Loucy (cell line): ENCODE results near the gene NPR3.

Experiments
- H2AFZ ChIP-seq: fragments of 200-600 bp; sonication (generic); 2 replicates; pipeline ENCODE4 v1.6.0; 2016; ENCODE audit warnings: antibody characterized with exemption, mild to moderate bottlenecking, low read length, moderate library complexity
- H3F3A ChIP-seq: fragments of 200-600 bp; 2 replicates; pipeline ENCODE4 v1.6.0; 2016; ENCODE audit warnings: antibody characterized with exemption, low read depth, mild to moderate bottlenecking
- H3K27me3 ChIP-seq: fragments of 200-600 bp; sonication (generic); 2 replicates; pipeline ENCODE4 v1.6.1; 2014; ENCODE audit warnings: low read length, mild to moderate bottlenecking; ENCODE audit not compliant: insufficient read depth, poor library complexity, severe bottlenecking
- H3K36me3 ChIP-seq: fragments of 200-600 bp; sonication (generic); 2 replicates; pipeline ENCODE4 v1.6.1; 2016; ENCODE audit warnings: low read length; ENCODE audit not compliant: insufficient read depth
- H3K4me1 ChIP-seq: fragments of 200-600 bp; sonication (generic); 2 replicates; pipeline ENCODE4 v1.5.1; 2014; ENCODE audit warnings: low read length, mild to moderate bottlenecking; ENCODE audit not compliant: insufficient read depth, poor library complexity, severe bottlenecking
- H3K4me2 ChIP-seq: fragments of 200-600 bp; sonication (generic); 2 replicates; pipeline ENCODE4 v1.6.0; 2014; ENCODE audit warnings: antibody characterized with exemption, low read length, low read depth, mild to moderate bottlenecking; ENCODE audit not compliant: poor library complexity, severe bottlenecking
- H3K4me3 ChIP-seq: fragments of 200-600 bp; sonication (generic); 2 replicates; pipeline ENCODE4 v1.5.1; 2014; ENCODE audit warnings: low read length, mild to moderate bottlenecking, mixed read lengths; ENCODE audit not compliant: poor library complexity, severe bottlenecking
- H3K79me2 ChIP-seq: fragments of 200-600 bp; sonication (generic); 2 replicates; pipeline ENCODE4 v1.6.1; 2014; ENCODE audit warnings: low read length; ENCODE audit not compliant: insufficient read depth
- H3K9ac ChIP-seq: fragments of 200-600 bp; sonication (generic); 2 replicates; pipeline ENCODE4 v1.6.0; 2014; ENCODE audit warnings: mild to moderate bottlenecking, low read depth, low read length, moderate library complexity; ENCODE audit not compliant: poor library complexity, severe bottlenecking
- H3K9me2 ChIP-seq: fragments of 200-600 bp; sonication (generic); replicated peaks from 2 replicates; pipeline ENCODE4 v1.6.1; 2016; ENCODE audit warnings: low read depth, low read length, mixed read lengths
- H3K9me3 ChIP-seq: fragments of 200-600 bp; sonication (generic); 2 replicates; pipeline ENCODE4 v1.6.1; 2014; ENCODE audit warnings: mild to moderate bottlenecking, antibody characterized with exemption, low read length, low read depth; ENCODE audit not compliant: insufficient read depth
- H4K20me1 ChIP-seq: fragments of 200-600 bp; sonication (generic); 2 replicates; pipeline ENCODE4 v1.6.0; 2014; ENCODE audit warnings: antibody characterized with exemption, low read length, mild to moderate bottlenecking; ENCODE audit not compliant: insufficient read depth, poor library complexity, severe bottlenecking
- CTCF ChIP-seq: fragments of 200-600 bp; sonication (generic); conservative IDR thresholded peaks from 2 replicates; pipeline ENCODE4 v1.5.1; 2014; ENCODE audit warnings: mild to moderate bottlenecking, antibody characterized with exemption, low read length
- EZH2phosphoT487 ChIP-seq: fragments of 200-600 bp; IDR thresholded peaks from 2 replicates; pipeline ENCODE4 v1.6.1; 2018; ENCODE audit warnings: antibody characterized with exemption, mild to moderate bottlenecking, moderate library complexity, borderline replicate concordance

Gene NPR3

GRCh38 chr5:32712481-32713360 lies 1.6 kb downstream of the NPR3 start:
- Histone ChIP-seq H3K4me1 (no peaks in the 10 kb centered on the region), H3K4me2 (no peak overlapping the region), H3K36me3 (no peaks in the 10 kb centered on the region), H4K20me1 (no peaks in the 10 kb centered on the region), H3K9me2 (no peaks in the 10 kb centered on the region), H3K27me3 (no peaks in the 10 kb centered on the region), H3K9ac (no peak overlapping the region), H3K9me3 (no peaks in the 10 kb centered on the region; the same call in 1 of the 2 replicates), H3K79me2 (no peaks in the 10 kb centered on the region), H3F3A (no peaks in the 10 kb centered on the region), H3K4me3 (no peak overlapping the region), H2AFZ (no peak overlapping the region)
- TF ChIP-seq CTCF: no peak
- no peak for TF ChIP-seq EZH2phosphoT487

DNA sequence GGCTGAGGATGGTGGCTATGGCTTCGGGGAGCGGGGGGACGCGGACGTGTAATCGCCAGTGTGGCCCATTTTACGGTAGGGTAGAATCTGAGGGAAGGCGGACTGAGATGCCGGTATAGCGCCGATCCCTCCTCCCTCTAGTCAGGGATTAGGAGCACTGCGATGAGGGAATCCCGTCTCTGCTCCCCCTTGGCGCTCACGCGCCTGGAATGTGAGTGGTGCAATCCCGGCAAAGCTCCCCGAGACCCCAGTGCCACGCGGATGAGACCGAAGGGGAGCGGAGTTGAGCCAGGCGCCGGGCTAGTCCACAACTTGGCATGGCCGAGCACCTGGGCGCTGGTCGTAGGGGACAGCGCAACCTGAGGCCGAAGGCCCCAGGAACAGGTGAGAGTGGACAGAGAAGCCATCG lies 2.2 kb downstream of the NPR3 start:
- Histone ChIP-seq H3K9me2 (no peaks in the 10 kb centered on the region), H3K79me2 (no peaks in the 10 kb centered on the region), H2AFZ (no peak overlapping the region), H3K27me3 (no peaks in the 10 kb centered on the region), H3K9ac (no peak overlapping the region), H3F3A (no peaks in the 10 kb centered on the region), H3K9me3 (no peaks in the 10 kb centered on the region; the same call in 1 of the 2 replicates), H4K20me1 (no peaks in the 10 kb centered on the region), H3K4me1 (no peaks in the 10 kb centered on the region), H3K36me3 (no peaks in the 10 kb centered on the region), H3K4me3 (no peak overlapping the region), H3K4me2 (no peak overlapping the region)
- TF ChIP-seq EZH2phosphoT487 (no peak), CTCF (no peak)

GRCh38 chr5:32713770-32714381 lies 2.8 kb downstream of the NPR3 start:
- H3K79me2 ChIP-seq: no peaks in the 10 kb centered on the region
- H4K20me1 ChIP-seq: no peaks in the 10 kb centered on the region
- TF ChIP-seq EZH2phosphoT487 (no peak), CTCF (no peak)
- no peaks in the 10 kb centered on the region for H3K36me3 ChIP-seq
- H2AFZ ChIP-seq: no peak overlapping the region
- no peak overlapping the region for H3K4me3 ChIP-seq
- H3K27me3 ChIP-seq: no peaks in the 10 kb centered on the region
- no peaks in the 10 kb centered on the region for H3K4me1 ChIP-seq
- no peaks in the 10 kb centered on the region for H3K9me2 ChIP-seq
- H3K4me2 ChIP-seq: no peak overlapping the region
- no peak overlapping the region for H3K9ac ChIP-seq
- no peaks in the 10 kb centered on the region for H3F3A ChIP-seq
- H3K9me3 ChIP-seq: no peaks in the 10 kb centered on the region; the same call in 1 of the 2 replicates
